WI38 (cell line): ENCODE measurements around the gene ZNF570.

ENCODE experiments used
- H3K4me3 ChIP-seq: 2 replicates; pipeline ENCODE4 v1.5.1; 2011; ENCODE audit warnings: low read depth, mild to moderate bottlenecking, control low read depth, low read length
- CTCF ChIP-seq: IDR thresholded peaks from 2 replicates; pipeline ENCODE4 v1.5.1; 2012; ENCODE audit warnings: low read depth, mild to moderate bottlenecking, control low read depth, low read length

The ZNF570 gene

GRCh38 chr19:37468961-37469777, at the start of gene ZNF570:
Gene ZNF570, plus strand, starts transcription at chr19:37469356. Its CDS starts 999 bp downstream, at chr19:37470355.
- TF ChIP-seq CTCF: no peak
- H3K4me3 ChIP-seq: peak within 1 kb of the TSS; percentile 91

DNA sequence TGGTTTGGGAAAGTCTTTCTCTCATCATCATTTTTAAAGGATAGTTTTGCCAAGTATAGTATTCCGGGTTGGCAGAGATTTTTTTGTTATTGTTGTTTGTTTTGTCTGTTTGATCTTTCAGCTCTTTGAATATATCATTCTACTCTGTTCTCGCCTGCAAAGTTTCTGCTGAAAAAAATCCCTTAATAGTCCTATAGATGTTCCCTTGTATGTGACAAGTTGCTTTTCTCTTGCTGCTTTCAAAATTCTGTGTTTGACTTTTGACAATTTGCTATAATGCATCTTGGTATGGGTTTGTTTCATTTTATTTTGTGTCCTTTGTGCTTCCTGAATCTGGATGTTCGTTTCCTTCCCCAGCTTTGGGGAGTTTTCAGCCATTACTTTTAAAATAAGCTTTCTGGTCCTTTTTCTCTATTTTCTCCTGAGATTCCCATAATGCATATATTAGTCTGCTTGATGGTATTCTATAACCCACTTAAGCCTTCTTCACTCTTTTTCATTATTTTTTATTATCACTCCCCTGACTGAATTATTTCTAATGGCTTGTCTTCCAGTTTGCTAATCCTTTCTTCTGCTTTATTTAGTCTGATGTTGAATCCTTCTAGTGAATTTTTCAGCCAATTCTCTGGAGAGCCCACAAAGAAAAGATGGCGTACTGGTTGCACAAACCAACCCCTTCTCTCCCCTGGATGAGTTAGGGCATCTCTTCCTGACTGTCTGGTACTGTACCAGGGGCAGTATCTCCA, 16.5 kb upstream of the ZNF570 start:
- no peak for TF ChIP-seq CTCF
- H3K4me3 ChIP-seq: no peak overlapping the region

DNA sequence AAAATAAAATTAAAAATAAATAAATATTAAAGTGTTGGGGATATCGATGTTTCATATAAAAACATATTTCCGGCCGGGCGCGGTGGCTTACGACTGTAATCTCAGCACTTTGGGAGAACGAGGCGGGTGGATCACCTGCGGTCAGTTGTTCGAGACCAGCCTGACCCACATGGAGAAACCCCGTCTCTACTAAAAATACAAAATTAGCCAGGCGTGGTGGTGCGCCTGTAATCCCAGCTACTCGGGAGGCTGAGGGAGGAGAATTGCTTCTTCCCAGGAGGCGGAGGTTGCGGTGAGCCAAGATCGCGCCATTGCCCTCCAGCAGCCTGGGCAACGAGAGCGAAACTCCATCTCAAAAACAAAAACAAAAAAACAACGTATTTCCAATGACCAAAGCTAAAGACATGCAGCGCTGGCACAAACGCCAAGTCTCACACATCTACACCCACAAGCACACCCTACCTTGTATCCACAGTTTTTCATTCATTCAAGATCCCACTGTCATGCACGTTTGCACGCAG, 2.8 kb upstream of the ZNF570 start:
- TF ChIP-seq CTCF: no peak
- H3K4me3 ChIP-seq: peak overlapping the region; percentile 85

DNA sequence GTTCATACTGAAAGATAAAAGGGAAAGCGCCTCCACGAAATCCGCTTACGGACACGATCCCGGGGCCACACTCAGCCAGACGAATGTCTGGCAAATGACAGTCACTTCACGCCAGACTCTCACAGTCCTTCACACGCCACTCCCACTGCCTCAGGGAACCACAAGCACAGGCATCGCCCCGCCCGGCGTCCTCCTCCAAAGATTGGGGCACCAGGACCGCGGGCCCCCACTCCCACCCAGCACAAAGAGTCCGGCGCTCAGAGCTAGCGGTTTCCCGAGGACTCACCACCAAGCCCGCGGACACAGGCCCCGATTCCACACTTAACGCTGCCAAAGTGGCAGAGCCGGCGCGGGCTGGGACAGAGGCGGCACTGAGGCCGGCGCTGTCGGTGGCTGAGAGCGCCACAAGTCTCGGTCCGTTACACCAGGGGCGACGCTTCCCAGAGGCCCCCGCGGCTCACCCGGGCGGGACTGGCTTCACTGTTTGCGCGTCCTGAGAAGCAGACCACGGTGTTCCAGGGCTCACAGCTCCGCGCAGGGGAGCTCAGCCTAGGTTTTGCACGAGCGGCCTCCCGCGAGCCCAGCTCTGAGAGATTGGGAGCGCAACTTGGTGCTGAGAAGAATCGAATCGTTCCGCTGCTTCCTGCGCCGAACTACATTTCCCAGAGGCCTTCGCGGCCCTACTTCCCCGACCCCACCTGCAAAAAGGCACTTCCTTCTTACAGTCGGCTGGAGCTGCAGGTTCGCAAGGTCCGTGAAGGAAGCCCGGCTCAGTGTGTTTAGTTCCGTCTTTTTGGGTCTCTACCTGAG, 2.2 kb upstream of the ZNF570 start, which contains the start of gene ZNF569:
TSS of gene ZNF569 (minus strand) at position 647 of the 810 bp plus-strand sequence. CDS start 22,523 bp downstream, outside the sequence.
- H3K4me3 ChIP-seq: peak within 1 kb of the TSS; percentile 85
- no peak for TF ChIP-seq CTCF

DNA sequence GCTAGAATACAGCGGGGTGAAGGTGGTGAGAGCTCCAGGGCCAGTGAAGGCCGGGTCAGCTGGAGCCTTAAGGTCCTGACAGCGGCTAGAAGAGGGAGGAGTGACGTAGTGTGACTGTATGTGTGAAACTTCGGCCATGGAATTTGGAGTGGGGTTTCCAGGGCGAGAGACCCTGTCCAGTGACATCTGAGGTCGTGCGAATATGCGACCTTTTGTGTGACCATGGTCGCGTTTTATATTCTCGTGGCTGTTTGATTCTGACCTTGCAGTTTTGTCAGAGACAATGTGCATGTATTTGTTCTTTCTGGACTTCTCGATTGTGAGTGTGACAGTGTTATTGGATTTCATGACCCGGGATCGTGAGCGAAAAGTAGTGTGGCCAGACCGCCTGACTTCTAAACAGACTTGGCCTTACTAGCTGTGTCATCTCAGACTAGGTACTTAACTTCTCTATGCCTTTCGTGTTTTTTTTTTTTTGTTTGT, 1.5 kb upstream of the ZNF570 start:
- peak overlapping the region; percentile 85 for H3K4me3 ChIP-seq
- no peak for TF ChIP-seq CTCF

GRCh38 chr19:37470216-37470615, 1.1 kb downstream of the ZNF570 start:
- H3K4me3 ChIP-seq: peak overlapping the region; percentile 91
- no peak for TF ChIP-seq CTCF
